ENCODE measurements around the gene TBRG4.
"Not testable (repeated sequence)": the region's sequence is repeated elsewhere in the genome, so short reads cannot be mapped to it uniquely, and the experiment has no call there.

Gene TBRG4

GRCh38 chr7:45116048-45116447, 4.6 kb upstream of the TBRG4 start:
- no peaks in the 10 kb centered on the region for H3K9me3 ChIP-seq (ENCODE audit: control insufficient read depth, low read length)
- no peak overlapping the region for H3K9ac ChIP-seq
- H3K27ac ChIP-seq: no peak overlapping the region
- no peak overlapping the region for H2AFZ ChIP-seq
- no peaks in the 10 kb centered on the region for H3K36me3 ChIP-seq (ENCODE audit: control insufficient read depth, insufficient read depth, low read length)
- no peak overlapping the region for H3K4me2 ChIP-seq (ENCODE audit: low read length)
- H3K4me1 ChIP-seq: no peaks in the 10 kb centered on the region
- peaks cover 1% of the 10 kb centered on the region for H3K79me2 ChIP-seq
- H3K4me3 ChIP-seq (ENCODE audit: low read depth, low read length): no peak overlapping the region
- H3K27me3 ChIP-seq (ENCODE audit: control insufficient read depth, insufficient read depth, low read length): no peaks in the 10 kb centered on the region
- no peak for TF ChIP-seq CTCF (IDR thresholded peaks at IDR 0.05)

- H3K4me2 ChIP-seq (ENCODE audit: low read length): no peak overlapping the region
- H3K4me3 ChIP-seq (ENCODE audit: low read depth, low read length): no peak overlapping the region
- no peak overlapping the region for H3K27ac ChIP-seq
- H3K9ac ChIP-seq: no peak overlapping the region
- no peak for TF ChIP-seq CTCF (IDR thresholded peaks at IDR 0.05)
- no peaks in the 10 kb centered on the region for H3K9me3 ChIP-seq (ENCODE audit: control insufficient read depth, low read length)
- no peaks in the 10 kb centered on the region for H3K27me3 ChIP-seq (ENCODE audit: control insufficient read depth, insufficient read depth, low read length)
- H2AFZ ChIP-seq: no peak overlapping the region
- no peaks in the 10 kb centered on the region for H3K36me3 ChIP-seq (ENCODE audit: control insufficient read depth, insufficient read depth, low read length)
- peaks cover 3% of the 10 kb centered on the region for H3K4me1 ChIP-seq
- H3K79me2 ChIP-seq: peaks cover 4% of the 10 kb centered on the region
Measured at GRCh38 chr7:45114926-45115325, 3.4 kb upstream of the TBRG4 start.

GRCh38 chr7:45114257-45114656, 2.8 kb upstream of the TBRG4 start:
- H3K9ac ChIP-seq; H3K36me3 ChIP-seq (ENCODE audit: control insufficient read depth, insufficient read depth, low read length); H3K4me1 ChIP-seq: not testable (repeated sequence)

GRCh38 chr7:45112648-45113047, 1.2 kb upstream of the TBRG4 start:
- Histone ChIP-seq H3K27me3 (ENCODE audit: control insufficient read depth, insufficient read depth, low read length) (no peaks in the 10 kb centered on the region), H3K4me3 (ENCODE audit: low read depth, low read length) (peak overlapping the region; percentile 97), H3K9me3 (ENCODE audit: control insufficient read depth, low read length) (no peaks in the 10 kb centered on the region), H3K4me1 (peaks cover 3% of the 10 kb centered on the region), H3K9ac (no peak overlapping the region), H2AFZ (no peak overlapping the region), H3K79me2 (peaks cover 7% of the 10 kb centered on the region), H3K4me2 (ENCODE audit: low read length) (no peak overlapping the region), H3K27ac (no peak overlapping the region), H3K36me3 (ENCODE audit: control insufficient read depth, insufficient read depth, low read length) (no peaks in the 10 kb centered on the region)
- no peak for TF ChIP-seq CTCF (IDR thresholded peaks at IDR 0.05)

More at GRCh38 chr7:45114257-45114656, 2.8 kb upstream of the TBRG4 start:
- not testable (repeated sequence) for H3K9me3 ChIP-seq (ENCODE audit: control insufficient read depth, low read length); H3K27me3 ChIP-seq (ENCODE audit: control insufficient read depth, insufficient read depth, low read length); H3K4me3 ChIP-seq (ENCODE audit: low read depth, low read length); H3K4me2 ChIP-seq (ENCODE audit: low read length); H3K79me2 ChIP-seq; H2AFZ ChIP-seq; H3K27ac ChIP-seq

- no peak overlapping the region for H3K9ac ChIP-seq
- no peak overlapping the region for H3K4me3 ChIP-seq (ENCODE audit: low read depth, low read length)
- H3K4me1 ChIP-seq: peaks cover 3% of the 10 kb centered on the region
- H2AFZ ChIP-seq: no peak overlapping the region
- no peaks in the 10 kb centered on the region for H3K36me3 ChIP-seq (ENCODE audit: control insufficient read depth, insufficient read depth, low read length)
- H3K27me3 ChIP-seq (ENCODE audit: control insufficient read depth, insufficient read depth, low read length): no peaks in the 10 kb centered on the region
- peaks cover 22% of the 10 kb centered on the region for H3K79me2 ChIP-seq
- no peak overlapping the region for H3K4me2 ChIP-seq (ENCODE audit: low read length)
- H3K27ac ChIP-seq: no peak overlapping the region
- no peak for TF ChIP-seq CTCF (IDR thresholded peaks at IDR 0.05)
- no peaks in the 10 kb centered on the region for H3K9me3 ChIP-seq (ENCODE audit: control insufficient read depth, low read length)
Measured at GRCh38 chr7:45108863-45109262, 2.6 kb downstream of the TBRG4 start.

Measured in parathyroid adenoma (tissue), 2 donors.